ENCODE data around the gene NHERF1. TPM values are rescaled to one million over a fixed set of nuclear protein-coding genes. Genes with fewer than 3 reads are reported as not detected.
A peak's percentile ranks its signal among the peaks of the same experiment; 100 is the strongest.

NHERF1 gene
- total RNA-seq, 1 donor from 2014 or later, result 81.8 TPM

DNA sequence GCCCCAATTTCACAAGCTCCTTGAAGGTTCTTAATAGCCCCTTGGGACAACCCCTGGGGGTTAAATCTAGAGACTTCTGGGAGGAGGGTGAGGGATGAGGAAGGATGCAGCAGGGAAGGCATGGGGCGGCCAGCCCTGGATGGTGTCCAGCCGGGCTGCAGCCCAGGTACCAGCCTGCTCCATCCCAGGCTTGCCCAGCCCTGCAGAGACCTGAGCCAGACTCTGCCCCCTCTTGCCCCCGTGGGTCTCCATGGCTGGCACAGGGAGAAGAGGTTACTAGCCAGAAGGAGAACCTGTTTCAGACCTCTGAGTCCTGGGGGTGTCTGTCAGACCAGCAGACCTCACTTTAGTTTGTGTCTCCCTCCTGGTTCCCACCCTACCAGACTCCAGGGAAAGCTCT is 8.5 kb downstream of the NHERF1 start:
- intact Hi-C loops (cut with DNase I), result no loop called here
- DNase-seq (ENCODE audit: low spot score in 2 of 2), result no peak
- H3K9me3 ChIP-seq, result no peaks in the 10 kb centered on the region
- H3K27ac ChIP-seq, result no peak overlapping the region
- H3K4me1 ChIP-seq, result peaks cover 8 to 15% of the 10 kb centered on the region in 2 donors
- H3K27me3 ChIP-seq, result no peaks in the 10 kb centered on the region
- H3K4me3 ChIP-seq, result no peak overlapping the region
- TF ChIP-seq, protein P1, sequence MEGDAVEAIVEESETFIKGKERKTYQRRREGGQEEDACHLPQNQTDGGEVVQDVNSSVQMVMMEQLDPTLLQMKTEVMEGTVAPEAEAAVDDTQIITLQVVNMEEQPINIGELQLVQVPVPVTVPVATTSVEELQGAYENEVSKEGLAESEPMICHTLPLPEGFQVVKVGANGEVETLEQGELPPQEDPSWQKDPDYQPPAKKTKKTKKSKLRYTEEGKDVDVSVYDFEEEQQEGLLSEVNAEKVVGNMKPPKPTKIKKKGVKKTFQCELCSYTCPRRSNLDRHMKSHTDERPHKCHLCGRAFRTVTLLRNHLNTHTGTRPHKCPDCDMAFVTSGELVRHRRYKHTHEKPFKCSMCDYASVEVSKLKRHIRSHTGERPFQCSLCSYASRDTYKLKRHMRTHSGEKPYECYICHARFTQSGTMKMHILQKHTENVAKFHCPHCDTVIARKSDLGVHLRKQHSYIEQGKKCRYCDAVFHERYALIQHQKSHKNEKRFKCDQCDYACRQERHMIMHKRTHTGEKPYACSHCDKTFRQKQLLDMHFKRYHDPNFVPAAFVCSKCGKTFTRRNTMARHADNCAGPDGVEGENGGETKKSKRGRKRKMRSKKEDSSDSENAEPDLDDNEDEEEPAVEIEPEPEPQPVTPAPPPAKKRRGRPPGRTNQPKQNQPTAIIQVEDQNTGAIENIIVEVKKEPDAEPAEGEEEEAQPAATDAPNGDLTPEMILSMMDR (IDR thresholded peaks at IDR 0.05), result no peak
- H3K36me3 ChIP-seq, result no peaks in the 10 kb centered on the region

DNA sequence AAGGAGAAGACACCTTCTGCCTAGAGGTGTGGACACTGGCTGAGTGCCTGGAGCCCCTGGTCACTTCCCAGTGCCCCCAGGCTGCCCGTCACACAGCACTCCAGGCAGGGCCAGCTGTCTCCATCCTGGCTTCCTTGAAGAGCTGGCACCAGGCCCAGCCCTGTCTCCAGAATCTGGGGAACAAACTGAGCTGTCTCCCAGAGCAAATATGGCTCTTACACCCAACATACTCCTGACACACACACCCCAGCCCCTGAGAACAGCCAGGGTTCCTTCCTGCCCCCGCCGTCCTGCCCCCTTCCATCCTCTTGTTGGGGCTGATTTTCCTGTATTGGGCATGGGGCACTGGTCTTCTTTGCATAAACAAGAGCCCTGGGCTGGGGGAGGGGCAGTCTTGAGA is 9.1 kb downstream of the NHERF1 start:
- no peak for DNase-seq (ENCODE audit: low spot score in 2 of 2)
- no peaks in the 10 kb centered on the region for H3K9me3 ChIP-seq
- H3K27ac ChIP-seq, result no peak overlapping the region
- no peaks in the 10 kb centered on the region for H3K36me3 ChIP-seq
- H3K4me1 ChIP-seq, result peaks cover 8 to 15% of the 10 kb centered on the region in 2 donors
- TF ChIP-seq, protein P1 (IDR thresholded peaks at IDR 0.05), result no peak
- no peaks in the 10 kb centered on the region for H3K27me3 ChIP-seq
- intact Hi-C loops (cut with DNase I), result no loop called here
- no peak overlapping the region for H3K4me3 ChIP-seq

DNA sequence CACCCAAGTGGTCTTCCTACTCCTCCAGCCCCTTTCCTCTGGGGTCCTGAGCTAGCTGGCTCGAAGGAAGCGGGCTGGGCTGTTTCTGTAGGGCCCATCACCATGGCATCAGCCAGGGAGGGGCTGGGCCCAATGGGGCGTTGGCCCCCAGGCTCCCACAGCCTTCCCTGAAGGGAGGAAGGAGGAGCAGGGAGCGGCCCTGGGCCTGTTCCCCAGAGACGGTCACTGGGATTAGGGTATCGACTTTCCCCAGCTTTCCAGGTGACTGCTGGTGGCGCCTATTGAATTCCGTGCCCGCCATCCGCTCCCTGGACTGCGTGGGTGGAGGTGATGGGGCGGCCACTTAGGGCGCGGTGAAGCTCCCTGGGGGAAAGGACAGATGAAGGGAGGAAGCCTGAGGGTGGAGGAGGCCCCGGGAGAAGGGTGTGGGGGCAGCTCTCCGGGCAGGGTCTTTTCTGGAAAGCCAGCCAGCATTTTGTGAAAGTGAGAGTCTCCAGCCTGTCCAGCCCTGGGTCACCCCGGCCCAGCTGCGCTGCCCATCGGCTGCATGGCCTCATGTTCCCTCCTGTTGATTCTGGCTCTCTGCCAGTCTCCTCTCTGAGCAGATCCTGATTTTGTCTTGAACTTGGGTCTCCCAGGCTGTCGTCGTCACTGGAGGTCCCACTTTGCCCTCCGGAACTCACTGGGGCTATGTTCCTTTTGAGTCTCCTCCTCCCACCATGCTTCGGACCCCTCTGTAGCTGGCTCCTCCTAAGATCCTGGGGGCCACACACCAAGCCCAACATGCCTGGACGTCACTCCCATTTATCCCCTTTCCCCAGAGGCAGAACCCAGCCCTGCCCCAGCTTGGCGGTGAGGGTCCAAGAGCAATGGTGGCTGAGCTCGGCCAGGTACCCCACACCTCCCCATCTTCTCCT is 9.8 kb downstream of the NHERF1 start:
- no peak overlapping the region for H3K4me3 ChIP-seq
- DNase-seq (ENCODE audit: low spot score in 2 of 2), result no peak
- intact Hi-C loops (cut with DNase I), result no loop called here
- peaks cover 8 to 15% of the 10 kb centered on the region in 2 donors for H3K4me1 ChIP-seq
- H3K27me3 ChIP-seq, result no peaks in the 10 kb centered on the region
- TF ChIP-seq, protein P1 (IDR thresholded peaks at IDR 0.05), result no peak
- H3K36me3 ChIP-seq, result no peaks in the 10 kb centered on the region
- H3K9me3 ChIP-seq, result no peaks in the 10 kb centered on the region
- H3K27ac ChIP-seq, result peak overlapping the region in 1 of 2 donors; percentile 34

DNA sequence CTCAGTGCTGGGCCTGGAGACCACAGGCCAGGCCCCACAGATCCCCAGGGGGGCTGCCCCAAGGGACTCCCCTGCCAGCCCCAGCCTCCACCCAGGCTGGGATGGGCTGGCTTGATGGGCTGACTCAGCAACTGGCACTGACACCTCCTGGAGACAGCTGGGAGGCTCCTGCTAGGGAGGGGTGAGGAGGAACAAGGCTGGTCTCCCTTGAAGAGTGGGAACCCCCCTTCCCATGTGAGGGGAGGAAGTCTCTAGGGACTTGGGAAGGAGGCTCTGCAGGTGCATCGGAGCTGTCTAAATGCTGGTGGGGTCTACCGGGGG is 10.4 kb downstream of the NHERF1 start:
- intact Hi-C loops (cut with DNase I), result no loop called here
- no peak for DNase-seq (ENCODE audit: low spot score in 2 of 2)
- H3K36me3 ChIP-seq, result no peaks in the 10 kb centered on the region
- peak overlapping the region in 1 of 2 donors; percentile 34 for H3K27ac ChIP-seq
- H3K4me3 ChIP-seq, result no peak overlapping the region
- no peaks in the 10 kb centered on the region for H3K27me3 ChIP-seq
- no peaks in the 10 kb centered on the region for H3K9me3 ChIP-seq
- H3K4me1 ChIP-seq, result peaks cover 8 to 15% of the 10 kb centered on the region in 2 donors
- TF ChIP-seq, protein P1 (IDR thresholded peaks at IDR 0.05), result no peak

DNA sequence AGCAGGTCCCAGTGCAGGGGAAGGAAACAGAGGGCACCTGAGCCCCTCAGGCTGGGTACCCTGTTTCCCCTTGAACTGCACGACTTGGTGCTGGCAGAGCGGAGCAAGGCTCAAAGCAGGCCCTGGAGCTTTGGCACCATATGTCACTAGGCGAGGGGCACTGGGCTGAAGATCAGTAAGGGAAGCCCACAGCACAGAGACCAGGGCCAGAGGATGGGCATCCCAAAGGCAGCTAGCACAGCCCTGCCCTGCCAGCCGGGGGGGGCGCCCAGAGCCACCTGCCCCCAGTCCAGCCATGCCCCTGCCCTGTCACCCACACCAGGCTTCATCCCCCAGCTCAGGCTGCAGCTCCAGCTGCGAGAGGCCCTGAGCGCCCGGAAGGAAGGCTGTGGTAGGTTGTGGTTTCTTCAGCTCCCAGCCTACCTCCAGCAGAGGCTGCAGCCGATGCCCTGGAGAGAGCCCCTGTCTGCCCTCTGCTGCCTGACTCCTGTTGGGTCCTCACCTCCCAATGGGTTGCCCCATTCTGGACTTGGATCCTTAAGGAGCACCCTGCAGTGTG is 10.9 kb downstream of the NHERF1 start:
- Histone ChIP-seq H3K4me3 (no peak overlapping the region), H3K27ac (peak overlapping the region in 1 of 2 donors; percentile 36), H3K27me3 (no peaks in the 10 kb centered on the region), H3K36me3 (no peaks in the 10 kb centered on the region), H3K4me1 (peaks cover 8 to 15% of the 10 kb centered on the region in 2 donors), H3K9me3 (no peaks in the 10 kb centered on the region)
- TF ChIP-seq, protein P1 (IDR thresholded peaks at IDR 0.05), result no peak
- intact Hi-C loops (cut with DNase I), result no loop called here
- no peak for DNase-seq (ENCODE audit: low spot score in 2 of 2)

Measured in ascending aorta (tissue), 2 donors.